ENCODE results near the gene RIT1. TPM values are rescaled to one million over a fixed set of nuclear protein-coding genes. Genes with fewer than 3 reads are reported as not detected.

Gene RIT1
- total and polyA plus RNA-seq, 5 donors: 9.4 to 26.2 (median 21.8) TPM

DNA sequence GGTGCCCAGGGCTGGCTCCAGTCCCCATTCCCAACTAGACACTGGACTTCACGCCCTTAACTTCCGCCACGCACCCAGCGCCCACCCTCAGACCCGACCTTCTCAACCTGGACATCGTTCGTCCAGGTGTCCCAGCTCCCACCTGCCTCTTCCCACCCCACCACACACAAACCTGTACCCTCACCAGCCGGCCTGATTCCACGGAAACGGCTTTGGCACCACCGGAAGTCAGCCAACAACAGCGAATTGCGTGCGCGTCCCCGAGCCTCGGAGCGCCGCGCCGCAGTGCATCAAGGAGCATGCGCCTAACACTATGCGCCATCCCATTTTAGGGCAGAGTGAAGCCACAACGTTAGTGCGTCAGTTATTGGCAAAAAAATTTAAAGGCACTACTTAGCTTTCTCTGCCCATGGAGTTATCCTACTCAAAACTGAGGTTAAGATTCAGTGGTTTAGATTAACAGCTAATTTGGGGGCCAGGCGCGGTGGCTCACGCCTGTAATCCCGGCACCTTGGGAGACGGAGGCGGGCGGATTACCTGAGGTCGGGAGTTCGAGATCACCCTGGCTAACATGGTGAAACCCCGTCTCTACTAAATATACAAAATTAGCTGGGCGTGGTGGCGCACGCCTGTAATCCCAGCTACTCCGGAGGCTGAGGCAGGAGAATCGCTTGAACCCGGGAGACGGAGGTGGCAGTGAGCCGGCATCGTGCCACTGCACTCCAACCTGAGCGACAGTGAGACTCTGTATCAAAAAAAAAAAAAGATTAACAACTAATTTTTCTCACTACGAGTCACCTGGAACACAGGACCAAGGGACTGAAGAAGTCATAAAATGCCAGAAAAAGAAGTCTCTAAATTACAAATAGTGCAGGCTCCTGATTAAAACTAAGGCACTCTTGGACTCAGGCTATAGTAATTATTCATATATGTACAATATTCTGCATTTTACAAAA, 53.9 kb downstream of the RIT1 start, which contains the start of gene GON4L:
Gene GON4L, minus strand, starts transcription at position 240 of the 956 bp plus-strand sequence. CDS start 3,434 bp downstream, outside the sequence.
- H3K27me3 ChIP-seq (ENCODE audit: control insufficient read depth, insufficient read depth): no peaks in the 10 kb centered on the region
- 14% methylated on average over 46 of the region's 46 CpGs for WGBS
- intact Hi-C loops (cut with DNase I): no loop called here
- no peaks in the 10 kb centered on the region for H3K4me1 ChIP-seq (ENCODE audit: control insufficient read depth, insufficient read depth, low read length)
- peak; percentile 89 to 97 (median 95) for DNase-seq
- ATAC-seq: peak; percentile 76 to 81
- H3K9me3 ChIP-seq (ENCODE audit: control insufficient read depth, low read length): no peaks in the 10 kb centered on the region
- H3K27ac ChIP-seq (ENCODE audit: low read length): peak within 1 kb of the TSS; percentile 55
- peak within 1 kb of the TSS; percentile 49 for H3K4me3 ChIP-seq (ENCODE audit: low read length)

DNA sequence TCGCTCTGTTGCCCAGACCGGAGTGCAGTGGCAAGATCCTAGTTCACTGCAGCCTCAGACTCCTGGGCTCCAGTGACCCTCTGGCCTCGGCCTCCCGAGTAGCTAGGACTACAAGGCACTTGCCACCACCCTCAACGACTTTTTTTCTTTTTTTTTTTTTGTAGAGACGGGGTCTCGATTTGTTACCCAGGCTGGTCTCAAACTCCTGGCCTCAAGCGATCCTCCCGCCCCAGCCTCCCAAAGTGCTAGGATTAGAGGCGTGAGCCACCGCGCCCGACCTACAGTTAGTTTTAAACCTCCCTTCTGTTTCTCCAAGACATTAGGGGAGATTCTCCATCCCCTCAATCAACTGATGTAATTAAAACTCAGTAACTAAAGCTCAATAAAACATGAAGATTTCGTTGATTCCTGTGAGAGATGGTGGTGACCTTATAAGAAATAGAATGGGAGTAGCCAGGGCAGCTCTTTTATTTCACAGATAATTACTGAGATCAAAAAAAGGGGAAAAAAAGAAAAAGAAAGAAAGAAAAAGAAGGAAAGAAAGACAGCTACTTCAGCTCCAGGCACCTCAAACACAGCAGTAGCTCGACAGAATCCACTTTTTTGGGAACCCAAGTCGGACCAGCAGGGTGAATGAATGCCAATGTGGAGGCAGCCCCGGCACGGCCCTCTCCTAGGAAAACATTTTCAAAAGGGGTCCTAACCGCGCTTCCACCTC, 54.7 kb downstream of the RIT1 start:
- H3K4me1 ChIP-seq (ENCODE audit: control insufficient read depth, insufficient read depth, low read length): no peaks in the 10 kb centered on the region

DNA sequence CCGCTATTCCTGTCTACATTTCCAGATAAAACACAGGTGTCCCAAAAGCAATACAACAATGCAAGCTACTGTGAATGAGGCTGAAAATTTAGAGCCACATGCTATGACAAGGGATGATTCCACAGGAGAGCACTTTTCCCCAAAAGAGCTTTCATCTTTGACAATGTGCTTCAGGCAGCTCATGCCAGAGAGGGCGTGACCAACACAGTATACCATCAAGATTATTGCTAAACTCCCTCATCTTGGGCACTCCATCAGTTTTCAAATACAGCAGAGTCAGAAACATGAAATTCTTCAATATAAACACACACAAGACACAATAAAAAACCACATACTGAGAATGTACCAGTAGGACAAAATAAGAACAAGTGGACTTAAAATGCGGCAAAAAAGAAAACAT, 60.8 kb downstream of the RIT1 start:
- WGBS: 87% methylated on average over 3 of the region's 3 CpGs
- Histone ChIP-seq H3K27me3 (ENCODE audit: control insufficient read depth, insufficient read depth) (no peaks in the 10 kb centered on the region), H3K4me3 (ENCODE audit: low read length) (no peak overlapping the region), H3K9me3 (ENCODE audit: control insufficient read depth, low read length) (no peaks in the 10 kb centered on the region), H3K27ac (ENCODE audit: low read length) (no peak overlapping the region), H3K4me1 (ENCODE audit: control insufficient read depth, insufficient read depth, low read length) (no peaks in the 10 kb centered on the region)
- DNase-seq: no peak
- intact Hi-C loops (cut with DNase I): no loop called here
- ATAC-seq: no peak

More for the DNA sequence above, 54.7 kb downstream of the RIT1 start:
- ATAC-seq (no peak), DNase-seq (no peak)
- 52% methylated on average over 20 of the region's 20 CpGs for WGBS
- intact Hi-C loops (cut with DNase I): no loop called here
- Histone ChIP-seq H3K27ac (ENCODE audit: low read length) (peak overlapping the region; percentile 55), H3K27me3 (ENCODE audit: control insufficient read depth, insufficient read depth) (no peaks in the 10 kb centered on the region), H3K4me3 (ENCODE audit: low read length) (peak overlapping the region; percentile 49), H3K9me3 (ENCODE audit: control insufficient read depth, low read length) (no peaks in the 10 kb centered on the region)

DNA sequence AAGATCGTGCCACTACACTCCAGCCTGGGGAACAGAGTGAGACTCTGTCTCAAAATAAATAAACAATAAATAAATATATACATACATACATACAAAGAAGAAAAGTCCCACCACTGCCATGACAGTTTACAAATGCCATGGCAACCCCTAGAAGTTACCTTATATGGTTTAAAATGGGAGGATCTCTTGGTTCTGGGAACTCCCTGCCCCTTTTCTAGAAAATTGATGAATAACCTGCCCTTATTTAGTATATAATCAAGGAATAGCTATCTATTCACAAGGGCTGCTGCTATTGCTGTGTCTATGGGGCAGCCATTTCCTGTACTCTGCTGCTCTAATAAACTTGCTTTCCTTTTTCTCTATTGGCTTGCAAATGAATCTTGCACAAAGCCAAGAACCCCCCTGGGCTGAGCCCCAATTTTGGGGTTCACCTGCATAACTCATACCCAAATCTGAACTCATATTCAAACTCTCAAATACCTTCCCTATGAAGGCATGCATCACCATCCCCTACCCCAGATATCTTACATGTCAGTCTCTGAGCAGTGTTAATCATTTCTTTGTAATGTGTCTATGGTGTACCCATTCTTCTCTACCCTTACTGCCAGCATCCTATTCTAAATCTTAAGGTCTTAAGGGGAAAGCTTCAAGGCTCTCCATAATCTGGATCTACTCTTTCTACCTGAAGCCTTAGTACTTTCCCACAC, 63.2 kb downstream of the RIT1 start:
- intact Hi-C loops (cut with DNase I): no loop called here
- no peak overlapping the region for H3K27ac ChIP-seq (ENCODE audit: low read length)
- DNase-seq: no peak
- no peak overlapping the region for H3K4me3 ChIP-seq (ENCODE audit: low read length)
- no peaks in the 10 kb centered on the region for H3K9me3 ChIP-seq (ENCODE audit: control insufficient read depth, low read length)
- ATAC-seq: no peak
- H3K27me3 ChIP-seq (ENCODE audit: control insufficient read depth, insufficient read depth): no peaks in the 10 kb centered on the region
- no peaks in the 10 kb centered on the region for H3K4me1 ChIP-seq (ENCODE audit: control insufficient read depth, insufficient read depth, low read length)
- 90% methylated on average over 1 of the region's 1 CpG for WGBS

Small RNA genes lying within 50 kb of the gene (microRNA-seq; reads per million reads assigned to microRNA genes)
- gene MIR6738: 0 reads per million in 2 donors

Other genes starting within 250 kb of the RIT1 start
- gene YY1AP1, start 222.6 kb downstream of the RIT1 start, total RNA-seq: 10 to 100 TPM; 65.7 to 96.9 (median 71.8) TPM
- 31.9 TPM for gene YY1AP1, start 222.6 kb downstream of the RIT1 start, polyA plus RNA-seq
- gene DAP3, start 222.3 kb downstream of the RIT1 start, total RNA-seq: 10 to 100 TPM; 83.5 to 91.6 (median 87.7) TPM
- gene DAP3, start 222.3 kb downstream of the RIT1 start, polyA plus RNA-seq: 91.9 TPM
- gene GON4L, start 54.1 kb downstream of the RIT1 start, total RNA-seq: 10 to 100 TPM; 24.4 to 30.2 (median 27.1) TPM
- gene GON4L, start 54.1 kb downstream of the RIT1 start, polyA plus RNA-seq: 13.8 TPM
- 10 to 100 TPM; 11.4 to 15.4 (median 14.4) TPM for gene SYT11, start 51.8 kb downstream of the RIT1 start, total RNA-seq
- gene SYT11, start 51.8 kb downstream of the RIT1 start, polyA plus RNA-seq: 4.7 TPM
- gene KHDC4, start 23.1 kb upstream of the RIT1 start, total RNA-seq: 10 to 100 TPM; 24.0 to 29.3 (median 28.8) TPM
- gene KHDC4, start 23.1 kb upstream of the RIT1 start, polyA plus RNA-seq: 20.0 TPM
- gene RXFP4, start 30.3 kb upstream of the RIT1 start, total RNA-seq: not detected
- not detected for gene RXFP4, start 30.3 kb upstream of the RIT1 start, polyA plus RNA-seq
- gene ARHGEF2, start 67.2 kb upstream of the RIT1 start, total RNA-seq: 10 to 100 TPM; 56.6 to 75.7 (median 66.7) TPM
- 34.9 TPM for gene ARHGEF2, start 67.2 kb upstream of the RIT1 start, polyA plus RNA-seq
- gene SSR2, start 109.6 kb upstream of the RIT1 start, total RNA-seq: 100 to 1,000 TPM in 1 of 4 donors, 10 to 100 TPM in 3; 82.0 to 112 (median 93.1) TPM
- 93.3 TPM for gene SSR2, start 109.6 kb upstream of the RIT1 start, polyA plus RNA-seq
- 10 to 100 TPM; 23.9 to 28.7 (median 27.0) TPM for gene UBQLN4, start 142.4 kb upstream of the RIT1 start, total RNA-seq
- 13.7 TPM for gene UBQLN4, start 142.4 kb upstream of the RIT1 start, polyA plus RNA-seq
- gene LAMTOR2, start 143.4 kb upstream of the RIT1 start, total RNA-seq: 10 to 100 TPM; 43.8 to 55.2 (median 51.5) TPM
- gene LAMTOR2, start 143.4 kb upstream of the RIT1 start, polyA plus RNA-seq: 100 TPM
- gene RAB25, start 149.8 kb upstream of the RIT1 start, total RNA-seq: not detected
- gene RAB25, start 149.8 kb upstream of the RIT1 start, polyA plus RNA-seq: 0.07 TPM
- gene MEX3A, start 171.1 kb upstream of the RIT1 start, total RNA-seq: under 1 TPM; 0.17 to 0.33 (median 0.19) TPM
- 0.25 TPM for gene MEX3A, start 171.1 kb upstream of the RIT1 start, polyA plus RNA-seq
- 100 to 1,000 TPM; 238 to 451 (median 281) TPM for gene LMNA, start 203.4 kb upstream of the RIT1 start, total RNA-seq
- 247 TPM for gene LMNA, start 203.4 kb upstream of the RIT1 start, polyA plus RNA-seq
- 1 to 10 TPM; 2.3 to 3.4 (median 2.7) TPM for gene SEMA4A, start 242.2 kb upstream of the RIT1 start, total RNA-seq
- gene SEMA4A, start 242.2 kb upstream of the RIT1 start, polyA plus RNA-seq: 3.7 TPM